ENCODE data around the gene HIVEP3. TPM values are rescaled to one million over a fixed set of nuclear protein-coding genes. Genes with fewer than 3 reads are reported as not detected.

Gene HIVEP3
- total and polyA plus RNA-seq, 2 of the 13 experiments (the other 11 are each of a cell fraction or from before 2014, with no cell fraction given), result 0.05 TPM; not detected in 1

GRCh38 chr1:41742219-41742618 is 176.5 kb downstream of the HIVEP3 start:
- no peak overlapping the region for H2AFZ ChIP-seq (ENCODE audit: low read length)
- no peak for DNase-seq (ENCODE audit: low spot score)
- H3K36me3 ChIP-seq (replicated peaks in 1 of 2; ENCODE audit: control insufficient read depth in 1 of 2, insufficient read depth in 2 of 2, low read length in 2 of 2), result no peaks in the 10 kb centered on the region
- ChIA-PET POLR2A (no interaction called here), CTCF (ENCODE audit: low intra/inter-chr PET ratio, low total read pairs) (no interaction called here)
- H3K9me3 ChIP-seq (ENCODE audit: low read length), result no peaks in the 10 kb centered on the region
- no peak overlapping the region for H3K4me2 ChIP-seq (ENCODE audit: low read depth, low read length)
- TF ChIP-seq ZNF577 (CRISPR knock-in tag; IDR thresholded peaks at IDR 0.05; ENCODE audit: borderline replicate concordance, low read depth), result no peak
- TF ChIP-seq ZNF276 (CRISPR knock-in tag; IDR thresholded peaks at IDR 0.05; ENCODE audit: low read depth), result no peak
- no peak for TF ChIP-seq ZNF605 (CRISPR knock-in tag; IDR thresholded peaks at IDR 0.05)
- TF ChIP-seq TOE1 (CRISPR knock-in tag; IDR thresholded peaks at IDR 0.05), result no peak
- no peak for TF ChIP-seq RCOR2 (CRISPR knock-in tag; IDR thresholded peaks at IDR 0.05)
- TF ChIP-seq RFX5 (IDR thresholded peaks at IDR 0.05; ENCODE audit: low read depth, low read length), result no peak
- TF ChIP-seq MXD1 (CRISPR knock-in tag; IDR thresholded peaks at IDR 0.05), result no peak
- TF ChIP-seq ZKSCAN8 (CRISPR knock-in tag; IDR thresholded peaks at IDR 0.05; ENCODE audit: borderline replicate concordance), result no peak
- TF ChIP-seq LRRFIP1 (CRISPR knock-in tag; conservative IDR thresholded peaks at IDR 0.05), result no peak
- no peak for TF ChIP-seq SOX6 (IDR thresholded peaks at IDR 0.05)
- no peak for TF ChIP-seq SOX6 (CRISPR knock-in tag; IDR thresholded peaks at IDR 0.05)
- TF ChIP-seq TRAFD1 (CRISPR knock-in tag; IDR thresholded peaks at IDR 0.05; ENCODE audit: borderline replicate concordance), result no peak
- no peak for TF ChIP-seq ONECUT2 (CRISPR knock-in tag; IDR thresholded peaks at IDR 0.05)
- no peak for TF ChIP-seq ZNF709 (CRISPR knock-in tag; IDR thresholded peaks at IDR 0.05)
- TF ChIP-seq CSRNP1 (CRISPR knock-in tag; IDR thresholded peaks at IDR 0.05), result no peak
- no peak for TF ChIP-seq TRIM24 (CRISPR knock-in tag; IDR thresholded peaks at IDR 0.05)
- no peak for TF ChIP-seq CCDC6 (CRISPR knock-in tag; IDR thresholded peaks at IDR 0.05)
- intact Hi-C loops (cut with micrococcal nuclease; ENCODE audit: unreplicated experiment) (no loop called here), in situ Hi-C loops (cut with HindIII; ENCODE audit: extremely low pct_ligation_motif_present, low pct_unique_long_range_greater_than_20kb) (no loop called here)
- 9% methylated on average over 5 of the region's 5 CpGs for WGBS (ENCODE audit: low lambda C conversion rate)
- H3K4me1 ChIP-seq (ENCODE audit: insufficient read depth, low read length), result no peaks in the 10 kb centered on the region
- no peak for ATAC-seq
- no peak overlapping the region for H3K9ac ChIP-seq (ENCODE audit: insufficient read depth, low read depth, low read length)
- FAIRE-seq, result no peak
- no peak overlapping the region for H3K27ac ChIP-seq (ENCODE audit: extremely low read length, insufficient read depth, low read length)
- no peaks in the 10 kb centered on the region for H4K20me1 ChIP-seq (ENCODE audit: insufficient read depth, low read length)
- no TSS peak for BruUV-seq (replicated peaks)
- 0 out of 5 replicates have a peak, but pooled peaks cover 0 to 1% of the 10 kb centered on the region in 2 experiments for H3K27me3 ChIP-seq (ENCODE audit: control insufficient read depth in 1 of 2, insufficient read depth in 2 of 2, low read length in 2 of 2)
- no peaks in the 10 kb centered on the region for H3K79me2 ChIP-seq (ENCODE audit: insufficient read depth, low read length)
- H3K4me3 ChIP-seq (replicated peaks in 1 of 3; ENCODE audit: insufficient read depth in 1 of 3, low read depth in 2 of 3, low read length in 3 of 3), result no peak overlapping the region

All from HepG2 (cell line).